HepG2 (cell line): Measurements from ENCODE around the gene ZNF3. TPM values are rescaled to one million over a fixed set of nuclear protein-coding genes. Genes with fewer than 3 reads are reported as not detected.

ENCODE experiments used
- ETS1 ChIP-seq: sonication (generic); formaldehyde crosslinking; IDR thresholded peaks from 2 replicates; pipeline ENCODE4 v1.4.0; 2020; ENCODE audit warnings: missing genetic modification reagents
- LRRFIP1 ChIP-seq: sonication (generic); formaldehyde crosslinking; conservative IDR thresholded peaks from 2 replicates; pipeline ENCODE4 v1.4.0; 2020; ENCODE audit warnings: missing genetic modification reagents
- SMARCC2 ChIP-seq: fragments of 450-650 bp; IDR thresholded peaks from 2 replicates; pipeline ENCODE4 v1.6.1; 2017; ENCODE audit warnings: antibody characterized with exemption, mild to moderate bottlenecking
- ZBTB1 ChIP-seq: sonication (generic); formaldehyde crosslinking; IDR thresholded peaks from 2 replicates; pipeline ENCODE4 v1.4.0; 2020; ENCODE audit warnings: missing genetic modification reagents, borderline replicate concordance
- ZNF18 ChIP-seq: sonication (generic); formaldehyde crosslinking; IDR thresholded peaks from 2 replicates; pipeline ENCODE4 v1.8.0; 2022; ENCODE audit warnings: mild to moderate bottlenecking, missing genetic modification reagents; ENCODE audit not compliant: insufficient replicate concordance
- ZNF180 ChIP-seq: sonication (generic); formaldehyde crosslinking; IDR thresholded peaks from 2 replicates; pipeline ENCODE4 v1.4.0; 2020; ENCODE audit warnings: low read depth, missing genetic modification reagents, borderline replicate concordance
- ZNF329 ChIP-seq: sonication (generic); formaldehyde crosslinking; IDR thresholded peaks from 2 replicates; pipeline ENCODE4 v1.9.0; 2021; ENCODE audit warnings: low read depth, mild to moderate bottlenecking, missing genetic modification reagents
- ZNF512B ChIP-seq: sonication (generic); formaldehyde crosslinking; IDR thresholded peaks from 2 replicates; pipeline ENCODE4 v1.5.1; 2020; ENCODE audit warnings: missing genetic modification reagents, mild to moderate bottlenecking, borderline replicate concordance
- ZNF652 ChIP-seq: IDR thresholded peaks from 2 replicates; pipeline ENCODE4 v1.6.1; 2016; ENCODE audit warnings: low read depth, borderline replicate concordance
- ZNF691 ChIP-seq: sonication (generic); formaldehyde crosslinking; IDR thresholded peaks from 2 replicates; pipeline ENCODE4 v1.4.0; 2020; ENCODE audit warnings: missing genetic modification reagents, low read depth, mild to moderate bottlenecking, borderline replicate concordance
- ZNF740 ChIP-seq: sonication (generic); formaldehyde crosslinking; IDR thresholded peaks from 2 replicates; pipeline ENCODE4 v1.4.0; 2020; ENCODE audit warnings: missing genetic modification reagents
- ZNF747 ChIP-seq: sonication (generic); formaldehyde crosslinking; IDR thresholded peaks from 2 replicates; pipeline ENCODE4 v1.8.1; 2023; ENCODE audit warnings: missing genetic modification reagents, mild to moderate bottlenecking, borderline replicate concordance
- ZNF770 ChIP-seq: sonication (generic); formaldehyde crosslinking; IDR thresholded peaks from 2 replicates; pipeline ENCODE4 v1.5.0; 2020; ENCODE audit warnings: mild to moderate bottlenecking, missing genetic modification reagents
- polyA plus RNA-seq, 8 experiments: library from polyadenylated mRNA; depleted of rRNA in 3 of 8; stranded (reverse) in 7 of 8; unstranded in 1 of 8; fragments of >200 nt; fragmentation: Illumina TruSeq in 4 of 8; extraction: Trizol in 4 of 8; gene quantifications; 2 replicates each; pipeline versions ENCODE4 v1.2.1 to v1.2.3, GENCODE V29; 2011 to 2016; ENCODE audit warnings: low read depth in 4 of 8, missing spikeins in 1 of 8, mixed read lengths in 1 of 8; ENCODE audit not compliant: insufficient read depth in 1 of 8
- total RNA-seq, 5 experiments: library from RNA; depleted of rRNA; stranded (reverse); fragments of >200 nt; fragmentation: Illumina TruSeq; extraction: Trizol; gene quantifications; 2 replicates each; pipeline ENCODE4 v1.2.3, GENCODE V29; 2016; ENCODE audit warnings: low read depth in 1 of 5

ZNF3 gene
- total and polyA plus RNA-seq, 2 of the 13 experiments (the other 11 are each of a cell fraction or from before 2014, with no cell fraction given) = 33.7 to 56.9 TPM

- TF ChIP-seq LRRFIP1 (CRISPR knock-in tag) (no peak), ZNF512B (CRISPR knock-in tag) (no peak), ZNF652 (CRISPR knock-in tag) (no peak), ZNF770 (CRISPR knock-in tag) (no peak; the same call in 1 of the 2 replicates), ZBTB1 (peak; percentile 80; the same call in 1 of the 2 replicates), ZNF18 (CRISPR knock-in tag) (no peak), ZNF180 (CRISPR knock-in tag) (no peak), ZNF740 (CRISPR knock-in tag) (no peak), ZNF747 (CRISPR knock-in tag) (no peak; the same call in 1 of the 2 replicates), ZNF329 (CRISPR knock-in tag) (peak; percentile 74; the same call in 1 of the 2 replicates), ETS1 (peak; percentile 88; the same call in 1 of the 2 replicates), ZNF691 (CRISPR knock-in tag) (peak; percentile 94; the same call in 1 of the 2 replicates), SMARCC2 (no peak)
These were observed 7.3 kb upstream of the ZNF3 start, which contains the start of gene COPS6 (continued) for GRCh38 chr7:100088621-100089457.
